Measurements from ENCODE around the gene ADGB.

- no peak for TF ChIP-seq CTCF (IDR thresholded peaks at IDR 0.05)
- TF ChIP-seq POLR2A (IDR thresholded peaks at IDR 0.05; ENCODE audit: low read length) = no peak
Observed at GRCh38 chr6:146781836-146782235, 183.1 kb downstream of the ADGB start.

Data from A549 (cell line).